Activated naive CD8-positive, alpha-beta T cell treated with anti-CD3 and anti-CD28 coated beads, Interleukin-2, amount 50 U/mL, for 16 hours (primary cell): Measurements from ENCODE around the gene SLCO3A1.
"Not testable (repeated sequence)": the region's sequence is repeated elsewhere in the genome, so short reads cannot be mapped to it uniquely, and the experiment has no call there.

Experiments
- DNase-seq: peaks from one replicate; pipeline ENCODE4 v3.0.0-alpha.2; 2020; ENCODE audit warnings: low read depth, low spot score

The SLCO3A1 gene

GRCh38 chr15:92034227-92034626, 180.7 kb downstream of the SLCO3A1 start:
- DNase-seq = no peak

- no peak for DNase-seq
Observed at GRCh38 chr15:92035551-92035950, 182.0 kb downstream of the SLCO3A1 start.

GRCh38 chr15:92035961-92036360, 182.5 kb downstream of the SLCO3A1 start:
- DNase-seq = no peak

GRCh38 chr15:92037491-92037890, 184.0 kb downstream of the SLCO3A1 start:
- DNase-seq = no peak

GRCh38 chr15:92040350-92040749, 186.8 kb downstream of the SLCO3A1 start:
- no peak for DNase-seq

- DNase-seq = no peak
Observed at GRCh38 chr15:92041371-92041770, 187.9 kb downstream of the SLCO3A1 start.

GRCh38 chr15:92043283-92043682, 189.8 kb downstream of the SLCO3A1 start:
- no peak for DNase-seq

GRCh38 chr15:92044203-92044909, 190.8 kb downstream of the SLCO3A1 start:
- DNase-seq = no peak

GRCh38 chr15:92047900-92048299, 194.4 kb downstream of the SLCO3A1 start:
- no peak for DNase-seq

- no peak for DNase-seq
Observed at GRCh38 chr15:92048739-92049138, 195.2 kb downstream of the SLCO3A1 start.

- no peak for DNase-seq
Observed at GRCh38 chr15:92049290-92049989, 195.9 kb downstream of the SLCO3A1 start.

GRCh38 chr15:92050220-92050898, 196.9 kb downstream of the SLCO3A1 start:
- DNase-seq = no peak

- no peak for DNase-seq
Observed at GRCh38 chr15:92051716-92052115, 198.2 kb downstream of the SLCO3A1 start.

GRCh38 chr15:92053753-92054316, 200.3 kb downstream of the SLCO3A1 start:
- no peak for DNase-seq

- no peak for DNase-seq
Observed at GRCh38 chr15:92056875-92057274, 203.4 kb downstream of the SLCO3A1 start.

GRCh38 chr15:92059036-92059970, 205.8 kb downstream of the SLCO3A1 start:
- no peak for DNase-seq

- DNase-seq = not testable (repeated sequence)
Observed at GRCh38 chr15:92059971-92060311, 206.4 kb downstream of the SLCO3A1 start.

- DNase-seq = no peak
Observed at GRCh38 chr15:92061511-92062195, 208.1 kb downstream of the SLCO3A1 start.

GRCh38 chr15:92062505-92062904, 209.0 kb downstream of the SLCO3A1 start:
- no peak for DNase-seq

- no peak for DNase-seq
Observed at GRCh38 chr15:92068121-92068520, 214.6 kb downstream of the SLCO3A1 start.
